GM18861 (cell line): ENCODE data around the gene PRDM2.

Experiments used
- ATAC-seq: cut with Tn5 transposase; IDR thresholded peaks from one replicate; pipeline ENCODE4 v1.9.1; 2021; ENCODE audit not compliant: unreplicated experiment

Gene PRDM2

GRCh38 chr1:13788795-13789194 is 88.8 kb downstream of the PRDM2 start:
- ATAC-seq: no peak

GRCh38 chr1:13790290-13791030 is 90.5 kb downstream of the PRDM2 start:
- no peak for ATAC-seq

GRCh38 chr1:13792419-13792818 is 92.4 kb downstream of the PRDM2 start:
- no peak for ATAC-seq

- no peak for ATAC-seq
These were observed 93.2 kb downstream of the PRDM2 start for GRCh38 chr1:13793088-13793730.

- no peak for ATAC-seq
These were observed 94.5 kb downstream of the PRDM2 start for GRCh38 chr1:13794231-13795187.

GRCh38 chr1:13797397-13797796 is 97.4 kb downstream of the PRDM2 start:
- no peak for ATAC-seq

GRCh38 chr1:13798120-13798519 is 98.1 kb downstream of the PRDM2 start:
- no peak for ATAC-seq

GRCh38 chr1:13799502-13800283 is 99.7 kb downstream of the PRDM2 start:
- no peak for ATAC-seq

- no peak for ATAC-seq
These were observed 101.2 kb downstream of the PRDM2 start for GRCh38 chr1:13801232-13801631.

GRCh38 chr1:13801655-13802486 is 101.9 kb downstream of the PRDM2 start:
- ATAC-seq: no peak

GRCh38 chr1:13802782-13803545 is 103.0 kb downstream of the PRDM2 start:
- no peak for ATAC-seq

GRCh38 chr1:13803546-13804239 is 103.7 kb downstream of the PRDM2 start:
- no peak for ATAC-seq

GRCh38 chr1:13804240-13804633 is 104.2 kb downstream of the PRDM2 start:
- ATAC-seq: no peak

GRCh38 chr1:13805431-13805830 is 105.4 kb downstream of the PRDM2 start:
- ATAC-seq: no peak

GRCh38 chr1:13806108-13806507 is 106.1 kb downstream of the PRDM2 start:
- no peak for ATAC-seq

GRCh38 chr1:13807209-13807608 is 107.2 kb downstream of the PRDM2 start:
- ATAC-seq: no peak

- no peak for ATAC-seq
These were observed 108.7 kb downstream of the PRDM2 start for GRCh38 chr1:13808729-13809131.

GRCh38 chr1:13809461-13810159 is 109.6 kb downstream of the PRDM2 start:
- ATAC-seq: no peak
